ENCODE results near the gene TBC1D20.

DNA sequence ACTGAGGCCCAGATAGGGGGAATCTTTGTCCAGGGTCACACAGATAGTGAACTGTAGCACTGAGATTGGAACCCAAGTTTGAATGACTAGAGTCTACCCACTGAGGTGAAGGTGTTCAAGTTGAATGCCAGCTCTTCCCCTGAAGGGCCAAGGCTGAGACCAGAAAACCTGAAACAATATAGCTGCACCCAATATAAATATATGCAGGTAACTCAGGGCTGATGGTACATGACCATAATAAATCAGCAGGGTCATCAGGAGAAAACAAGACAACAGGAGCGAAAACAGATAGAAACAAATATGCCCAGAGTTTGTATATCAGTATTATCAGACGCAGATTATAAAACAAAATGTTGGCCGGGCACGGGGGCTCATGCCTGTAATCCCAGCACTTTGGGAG lies 58.2 kb downstream of the TBC1D20 start:
- TF ChIP-seq CTCF (IDR thresholded peaks at IDR 0.05) (no peak), POLR2A (IDR thresholded peaks at IDR 0.05; ENCODE audit: low read depth) (no peak)
